Ascending aorta (tissue), 2 donors: ENCODE data around the gene GRM8. TPM values are rescaled to one million over a fixed set of nuclear protein-coding genes. Genes with fewer than 3 reads are reported as not detected.

ENCODE experiments used
- DNase-seq, 2 donors: peaks; one replicate each; pipeline ENCODE4 v3.0.0-alpha.2; 2019; ENCODE audit warnings: low spot score in 2 of 2
- H3K27ac ChIP-seq, 2 donors: fragments of 200-600 bp; sonication (generic); one replicate each; pipeline ENCODE4 v1.5.1; 2016 to 2017; ENCODE audit warnings: mild to moderate bottlenecking in 1 of 2
- H3K27me3 ChIP-seq: fragments of 200-600 bp; sonication (generic); one replicate; pipeline ENCODE4 v1.5.1; 2017
- H3K36me3 ChIP-seq, 2 donors: fragments of 200-600 bp; sonication (generic); one replicate each; pipeline ENCODE4 v1.5.1; 2016
- H3K4me1 ChIP-seq, 2 donors: fragments of 200-600 bp; sonication (generic); one replicate each; pipeline ENCODE4 v1.5.1; 2016 to 2017; ENCODE audit warnings: mild to moderate bottlenecking in 1 of 2
- H3K4me3 ChIP-seq, 2 donors: fragments of 200-600 bp; sonication (generic); one replicate each; pipeline ENCODE4 v1.5.1; 2016 to 2017; ENCODE audit warnings: mild to moderate bottlenecking in 1 of 2
- H3K9me3 ChIP-seq, 2 donors: fragments of 200-600 bp; sonication (generic); one replicate each; pipeline ENCODE4 v1.5.1; 2016
- intact Hi-C: fragments of 100-400 bp; cut with DNase I; formaldehyde crosslinking; loops from one replicate; pipeline ENCODE4 v1.15.1; 2023
- total RNA-seq: library from RNA; depleted of rRNA; stranded (reverse); fragments of >200 nt; gene quantifications from one replicate; pipeline ENCODE4 v1.1.0, GENCODE V29; 2016
- TF ChIP-seq, protein P1 (sequence below), 3 experiments: fragments of 200-600 bp in 2 of 3; fragments of 450-650 bp in 1 of 3; sonication (generic) in 2 of 3; IDR thresholded peaks; one replicate each; pipeline ENCODE4 v1.5.1; 2016 to 2019; ENCODE audit warnings: antibody characterized with exemption in 3 of 3, mild to moderate bottlenecking in 1 of 3, moderate library complexity in 1 of 3

Gene GRM8
- total RNA-seq, 1 donor from 2014 or later, result not detected

DNA sequence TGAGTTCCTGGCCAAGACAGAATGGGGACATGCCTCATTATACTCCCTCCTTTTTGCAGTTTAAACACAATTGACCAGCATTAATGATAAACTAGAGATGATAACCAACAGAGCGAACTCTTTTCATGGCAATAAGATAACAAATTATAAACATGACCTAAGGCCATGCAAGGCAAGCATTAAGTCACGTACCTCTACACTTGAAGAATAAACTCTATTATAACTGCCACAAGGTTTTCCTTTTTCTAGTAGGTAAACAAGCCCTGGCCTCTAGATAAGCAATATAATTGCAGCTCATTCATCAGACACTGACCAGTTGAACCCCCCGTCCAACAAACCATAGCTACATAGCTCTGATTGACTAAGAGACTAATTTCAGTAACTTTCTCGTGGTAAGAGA, 767.0 kb downstream of the GRM8 start:
- Histone ChIP-seq H3K9me3 (no peaks in the 10 kb centered on the region), H3K4me1 (no peaks in the 10 kb centered on the region), H3K27me3 (no peaks in the 10 kb centered on the region), H3K36me3 (no peaks in the 10 kb centered on the region), H3K4me3 (no peak overlapping the region), H3K27ac (no peak overlapping the region)
- no peak for DNase-seq
- intact Hi-C loops, result no loop called here
- TF ChIP-seq, protein P1, sequence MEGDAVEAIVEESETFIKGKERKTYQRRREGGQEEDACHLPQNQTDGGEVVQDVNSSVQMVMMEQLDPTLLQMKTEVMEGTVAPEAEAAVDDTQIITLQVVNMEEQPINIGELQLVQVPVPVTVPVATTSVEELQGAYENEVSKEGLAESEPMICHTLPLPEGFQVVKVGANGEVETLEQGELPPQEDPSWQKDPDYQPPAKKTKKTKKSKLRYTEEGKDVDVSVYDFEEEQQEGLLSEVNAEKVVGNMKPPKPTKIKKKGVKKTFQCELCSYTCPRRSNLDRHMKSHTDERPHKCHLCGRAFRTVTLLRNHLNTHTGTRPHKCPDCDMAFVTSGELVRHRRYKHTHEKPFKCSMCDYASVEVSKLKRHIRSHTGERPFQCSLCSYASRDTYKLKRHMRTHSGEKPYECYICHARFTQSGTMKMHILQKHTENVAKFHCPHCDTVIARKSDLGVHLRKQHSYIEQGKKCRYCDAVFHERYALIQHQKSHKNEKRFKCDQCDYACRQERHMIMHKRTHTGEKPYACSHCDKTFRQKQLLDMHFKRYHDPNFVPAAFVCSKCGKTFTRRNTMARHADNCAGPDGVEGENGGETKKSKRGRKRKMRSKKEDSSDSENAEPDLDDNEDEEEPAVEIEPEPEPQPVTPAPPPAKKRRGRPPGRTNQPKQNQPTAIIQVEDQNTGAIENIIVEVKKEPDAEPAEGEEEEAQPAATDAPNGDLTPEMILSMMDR (IDR thresholded peaks at IDR 0.05), result no peak

DNA sequence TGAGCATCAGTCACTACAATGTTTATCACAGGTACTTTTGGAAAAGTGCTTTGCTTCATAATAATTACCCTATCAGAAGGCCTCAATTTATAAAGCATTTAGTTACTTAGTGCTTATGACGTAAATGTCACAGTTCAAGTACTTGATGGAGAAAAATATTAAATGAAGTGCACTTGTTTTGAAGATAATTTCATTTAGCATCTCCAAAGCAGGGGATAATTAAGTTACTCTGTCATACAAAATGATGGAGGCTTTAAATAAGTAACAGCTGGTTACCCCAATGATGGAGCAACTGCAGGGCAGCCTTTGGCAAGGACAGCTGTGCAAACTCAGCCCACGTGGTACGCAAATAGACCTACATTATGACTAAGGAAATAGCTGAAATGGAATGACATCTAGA, 768.8 kb downstream of the GRM8 start:
- no peak overlapping the region for H3K27ac ChIP-seq
- no peaks in the 10 kb centered on the region for H3K36me3 ChIP-seq
- TF ChIP-seq, protein P1 (IDR thresholded peaks at IDR 0.05), result no peak
- no peaks in the 10 kb centered on the region for H3K4me1 ChIP-seq
- no peak for DNase-seq
- H3K9me3 ChIP-seq, result no peaks in the 10 kb centered on the region
- intact Hi-C loops, result no loop called here
- no peaks in the 10 kb centered on the region for H3K27me3 ChIP-seq
- H3K4me3 ChIP-seq, result no peak overlapping the region

DNA sequence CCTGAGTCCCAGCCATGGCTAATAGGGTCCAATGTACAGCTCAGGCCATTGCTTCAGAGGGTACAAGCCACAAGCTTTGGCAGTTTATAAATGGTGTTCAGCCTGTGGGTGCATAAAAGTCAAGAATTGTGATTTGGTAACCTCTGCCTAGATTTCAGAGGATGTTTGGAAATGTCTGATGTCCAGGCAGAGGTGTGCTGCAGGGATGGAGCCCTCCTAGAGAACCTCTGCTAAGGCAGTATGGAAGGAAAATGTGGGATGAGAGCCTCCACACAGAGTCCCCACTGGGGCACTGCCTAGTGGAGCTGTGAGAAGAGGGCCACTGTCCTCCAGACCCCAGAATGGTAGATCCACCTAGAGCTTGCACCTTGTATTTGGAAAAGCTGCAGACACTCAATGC, 779.9 kb downstream of the GRM8 start:
- Histone ChIP-seq H3K4me3 (no peak overlapping the region), H3K4me1 (no peaks in the 10 kb centered on the region), H3K9me3 (peaks cover 0 to 5% of the 10 kb centered on the region in 2 donors), H3K27ac (no peak overlapping the region), H3K36me3 (no peaks in the 10 kb centered on the region), H3K27me3 (no peaks in the 10 kb centered on the region)
- TF ChIP-seq, protein P1 (IDR thresholded peaks at IDR 0.05), result no peak
- intact Hi-C loops, result no loop called here
- DNase-seq, result no peak

DNA sequence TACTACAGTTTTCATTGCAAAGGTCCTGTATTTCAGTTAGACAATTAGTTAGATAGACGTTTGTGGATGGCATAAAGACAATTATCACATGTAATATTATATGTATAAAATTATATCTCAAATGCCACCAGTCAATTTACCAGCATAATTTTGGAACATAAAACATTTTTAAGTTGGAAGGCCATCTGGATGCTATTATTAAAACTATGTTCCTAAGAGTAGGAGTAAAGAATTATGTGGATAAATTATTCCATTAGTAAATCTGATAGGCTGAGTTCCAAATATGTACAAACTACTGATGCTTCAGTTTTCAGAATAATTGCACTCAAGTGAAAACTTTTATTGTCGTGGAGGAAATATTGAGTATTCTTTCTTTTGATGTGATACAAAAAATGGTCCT, 790.3 kb downstream of the GRM8 start:
- Histone ChIP-seq H3K4me1 (no peaks in the 10 kb centered on the region), H3K27me3 (no peaks in the 10 kb centered on the region), H3K36me3 (no peaks in the 10 kb centered on the region), H3K9me3 (no peaks in the 10 kb centered on the region), H3K4me3 (no peak overlapping the region), H3K27ac (no peak overlapping the region)
- intact Hi-C loops, result no loop called here
- DNase-seq, result no peak
- TF ChIP-seq, protein P1 (IDR thresholded peaks at IDR 0.05), result no peak

DNA sequence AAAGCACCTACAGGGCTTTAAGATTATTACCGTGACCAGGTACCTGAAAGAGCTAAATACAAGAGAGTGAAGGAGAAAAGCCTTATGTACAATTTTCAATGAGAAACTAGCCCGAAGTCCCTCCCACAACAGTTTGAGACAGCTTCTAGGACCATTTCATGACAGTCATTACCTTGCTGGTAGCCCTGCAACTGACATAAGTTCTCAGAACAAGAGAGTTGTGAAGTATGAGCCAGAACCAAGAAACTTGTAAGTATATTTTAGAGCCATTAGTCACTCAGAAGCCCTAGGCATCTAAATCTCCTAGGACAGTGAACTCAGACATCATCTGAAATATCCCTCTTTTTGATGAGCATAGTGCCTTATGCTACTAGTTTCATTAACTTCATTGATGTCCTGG, 792.1 kb downstream of the GRM8 start:
- no peaks in the 10 kb centered on the region for H3K4me1 ChIP-seq
- no peaks in the 10 kb centered on the region for H3K36me3 ChIP-seq
- intact Hi-C loops, result no loop called here
- no peak overlapping the region for H3K4me3 ChIP-seq
- no peak overlapping the region for H3K27ac ChIP-seq
- H3K9me3 ChIP-seq, result no peaks in the 10 kb centered on the region
- no peaks in the 10 kb centered on the region for H3K27me3 ChIP-seq
- TF ChIP-seq, protein P1 (IDR thresholded peaks at IDR 0.05), result no peak
- no peak for DNase-seq

DNA sequence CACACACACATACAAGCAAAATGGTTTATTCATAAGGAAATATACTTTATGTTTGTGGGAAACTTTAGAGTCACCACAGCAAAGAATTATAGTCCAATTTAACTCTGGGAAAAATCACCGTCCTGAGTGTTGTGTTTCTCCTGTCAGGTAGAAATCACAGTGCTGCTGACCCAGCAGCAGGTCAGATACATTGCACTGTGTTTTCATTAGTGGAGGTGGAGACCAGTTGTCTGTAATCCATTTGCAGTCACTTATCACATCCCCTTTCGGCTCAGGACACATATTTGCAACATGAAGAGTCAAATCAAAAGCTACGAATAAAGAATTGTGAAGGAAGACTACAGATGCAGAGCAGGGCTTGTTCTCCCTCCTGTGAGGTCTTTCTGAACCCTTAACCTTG, 799.6 kb downstream of the GRM8 start:
- intact Hi-C loops, result no loop called here
- Histone ChIP-seq H3K36me3 (no peaks in the 10 kb centered on the region), H3K27ac (no peak overlapping the region), H3K27me3 (no peaks in the 10 kb centered on the region), H3K4me3 (no peak overlapping the region), H3K4me1 (no peaks in the 10 kb centered on the region), H3K9me3 (no peaks in the 10 kb centered on the region)
- no peak for DNase-seq
- TF ChIP-seq, protein P1 (IDR thresholded peaks at IDR 0.05), result no peak
